ENCODE results near the gene RPL3.
A peak's percentile ranks its signal among the peaks of the same experiment; 100 is the strongest.

RPL3 gene

GRCh38 chr22:39316440-39317083, 2.9 kb downstream of the RPL3 start:
- DNase-seq = peak; percentile 32

- DNase-seq = no peak
Observed at GRCh38 chr22:39315389-39315788, 4.0 kb downstream of the RPL3 start.

GRCh38 chr22:39314251-39314971, 5.0 kb downstream of the RPL3 start:
- no peak for DNase-seq

- DNase-seq = no peak
Observed at GRCh38 chr22:39313258-39314001, 6.0 kb downstream of the RPL3 start.

GRCh38 chr22:39312410-39312809, 7.0 kb downstream of the RPL3 start:
- DNase-seq = no peak

- DNase-seq = no peak
Observed at GRCh38 chr22:39311592-39312400, 7.6 kb downstream of the RPL3 start.

- no peak for DNase-seq
Observed at GRCh38 chr22:39309881-39310714, 9.3 kb downstream of the RPL3 start.

- DNase-seq = no peak
Observed at GRCh38 chr22:39309364-39309861, 10.0 kb downstream of the RPL3 start.

GRCh38 chr22:39308614-39309363, 10.6 kb downstream of the RPL3 start:
- no peak for DNase-seq

GRCh38 chr22:39306456-39307361, 12.7 kb downstream of the RPL3 start:
- DNase-seq = no peak

GRCh38 chr22:39303892-39304671, 15.3 kb downstream of the RPL3 start:
- no peak for DNase-seq

- no peak for DNase-seq
Observed at GRCh38 chr22:39303358-39303757, 16.1 kb downstream of the RPL3 start.

- DNase-seq = no peak
Observed at GRCh38 chr22:39302431-39302960, 16.9 kb downstream of the RPL3 start.

GRCh38 chr22:39301926-39302325, 17.5 kb downstream of the RPL3 start:
- no peak for DNase-seq

- DNase-seq = no peak
Observed at GRCh38 chr22:39301108-39301507, 18.3 kb downstream of the RPL3 start.

- no peak for DNase-seq
Observed at GRCh38 chr22:39300186-39300830, 19.1 kb downstream of the RPL3 start.

- DNase-seq = no peak
Observed at GRCh38 chr22:39299829-39300178, 19.6 kb downstream of the RPL3 start.

- no peak for DNase-seq
Observed at GRCh38 chr22:39298241-39298987, 21.0 kb downstream of the RPL3 start.

Measured in NCI-H1436 treated with DMSO at 0.1 percent for 48 hours (cell line).